GM12874 (cell line): ENCODE measurements around the gene CELF4.

ENCODE experiments used
- TF ChIP-seq, protein P1 (sequence below): IDR thresholded peaks from 2 replicates; pipeline ENCODE4 v1.5.1; 2011; ENCODE audit warnings: low read depth, mild to moderate bottlenecking, control low read depth, low read length, moderate library complexity; ENCODE audit not compliant: insufficient read depth

The CELF4 gene

DNA sequence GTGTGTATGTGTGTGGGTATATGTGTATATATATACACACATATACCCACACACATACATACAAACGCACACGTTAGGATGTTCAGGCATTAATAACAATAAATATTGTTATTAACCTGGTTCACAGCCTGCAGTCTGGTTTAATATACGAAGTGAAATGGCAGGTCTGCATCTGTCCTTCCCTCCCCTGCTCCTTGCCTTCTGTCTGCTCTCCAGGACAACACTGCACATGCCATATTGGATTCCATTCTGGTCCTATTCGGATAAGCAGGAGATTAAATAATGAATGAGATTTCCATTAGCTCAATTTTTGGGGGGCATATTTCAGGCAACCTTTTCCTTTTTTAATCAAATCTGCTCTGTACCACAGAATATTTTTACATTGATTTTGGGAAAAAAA is 158.0 kb downstream of the CELF4 start:
- TF ChIP-seq, protein P1, sequence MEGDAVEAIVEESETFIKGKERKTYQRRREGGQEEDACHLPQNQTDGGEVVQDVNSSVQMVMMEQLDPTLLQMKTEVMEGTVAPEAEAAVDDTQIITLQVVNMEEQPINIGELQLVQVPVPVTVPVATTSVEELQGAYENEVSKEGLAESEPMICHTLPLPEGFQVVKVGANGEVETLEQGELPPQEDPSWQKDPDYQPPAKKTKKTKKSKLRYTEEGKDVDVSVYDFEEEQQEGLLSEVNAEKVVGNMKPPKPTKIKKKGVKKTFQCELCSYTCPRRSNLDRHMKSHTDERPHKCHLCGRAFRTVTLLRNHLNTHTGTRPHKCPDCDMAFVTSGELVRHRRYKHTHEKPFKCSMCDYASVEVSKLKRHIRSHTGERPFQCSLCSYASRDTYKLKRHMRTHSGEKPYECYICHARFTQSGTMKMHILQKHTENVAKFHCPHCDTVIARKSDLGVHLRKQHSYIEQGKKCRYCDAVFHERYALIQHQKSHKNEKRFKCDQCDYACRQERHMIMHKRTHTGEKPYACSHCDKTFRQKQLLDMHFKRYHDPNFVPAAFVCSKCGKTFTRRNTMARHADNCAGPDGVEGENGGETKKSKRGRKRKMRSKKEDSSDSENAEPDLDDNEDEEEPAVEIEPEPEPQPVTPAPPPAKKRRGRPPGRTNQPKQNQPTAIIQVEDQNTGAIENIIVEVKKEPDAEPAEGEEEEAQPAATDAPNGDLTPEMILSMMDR: no peak

DNA sequence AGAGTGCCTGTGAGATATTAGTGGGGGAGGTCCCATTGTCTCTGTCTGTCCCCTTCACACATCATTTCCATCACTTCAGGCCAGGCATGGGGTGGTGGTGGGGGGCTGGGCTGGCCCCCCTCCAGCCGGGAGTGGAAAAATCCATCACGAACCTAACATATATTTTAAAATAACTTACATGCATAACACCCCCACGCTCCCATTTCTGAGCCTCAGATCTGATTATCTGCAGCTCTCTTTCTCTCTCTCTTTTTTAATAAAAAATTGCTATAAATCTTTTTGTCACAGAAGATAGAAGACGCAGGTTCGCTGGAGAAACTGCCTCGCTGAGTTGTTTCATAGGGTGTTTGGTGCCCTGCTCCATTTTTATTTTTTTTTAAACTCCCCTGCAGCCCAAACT is 159.8 kb downstream of the CELF4 start:
- TF ChIP-seq, protein P1: no peak

DNA sequence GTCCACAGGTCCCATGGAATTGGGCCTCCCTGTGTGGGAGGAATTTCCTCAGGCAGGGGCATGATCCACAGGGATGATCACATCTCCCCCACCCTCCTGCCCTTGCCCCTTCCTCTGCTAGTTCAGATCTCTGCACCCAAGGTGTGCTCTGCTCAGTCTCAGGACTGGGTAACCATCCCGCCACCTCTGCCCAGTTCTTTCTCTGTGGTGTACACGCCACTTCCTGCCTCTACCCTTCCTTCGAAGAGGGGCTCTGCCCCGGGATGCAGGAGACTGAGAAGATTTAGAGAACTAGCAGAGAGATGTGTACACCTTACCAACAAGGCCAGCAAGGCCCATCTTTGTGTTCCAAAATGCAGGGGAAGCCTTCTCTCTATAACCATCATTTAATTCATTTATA is 160.4 kb downstream of the CELF4 start:
- TF ChIP-seq, protein P1: no peak

DNA sequence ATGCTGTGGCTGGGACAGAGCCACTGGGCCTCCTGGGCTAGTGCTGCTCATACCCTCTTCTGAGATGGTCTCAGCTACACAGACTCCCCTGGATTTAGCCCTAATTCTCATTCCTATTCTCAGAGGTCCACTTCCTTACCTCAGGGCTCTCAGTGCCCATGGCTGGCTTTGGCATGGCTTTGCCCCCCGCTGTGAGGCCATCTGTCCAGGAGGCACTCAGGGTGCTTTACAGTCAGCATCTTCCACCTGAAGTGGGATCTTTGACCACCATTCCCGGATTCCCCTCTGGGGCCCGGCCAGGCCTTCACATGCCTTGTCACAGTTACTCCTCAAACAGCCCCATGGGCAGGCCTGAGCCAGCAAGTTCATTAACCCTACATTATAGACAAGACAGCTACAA is 161.8 kb downstream of the CELF4 start:
- TF ChIP-seq, protein P1: no peak

DNA sequence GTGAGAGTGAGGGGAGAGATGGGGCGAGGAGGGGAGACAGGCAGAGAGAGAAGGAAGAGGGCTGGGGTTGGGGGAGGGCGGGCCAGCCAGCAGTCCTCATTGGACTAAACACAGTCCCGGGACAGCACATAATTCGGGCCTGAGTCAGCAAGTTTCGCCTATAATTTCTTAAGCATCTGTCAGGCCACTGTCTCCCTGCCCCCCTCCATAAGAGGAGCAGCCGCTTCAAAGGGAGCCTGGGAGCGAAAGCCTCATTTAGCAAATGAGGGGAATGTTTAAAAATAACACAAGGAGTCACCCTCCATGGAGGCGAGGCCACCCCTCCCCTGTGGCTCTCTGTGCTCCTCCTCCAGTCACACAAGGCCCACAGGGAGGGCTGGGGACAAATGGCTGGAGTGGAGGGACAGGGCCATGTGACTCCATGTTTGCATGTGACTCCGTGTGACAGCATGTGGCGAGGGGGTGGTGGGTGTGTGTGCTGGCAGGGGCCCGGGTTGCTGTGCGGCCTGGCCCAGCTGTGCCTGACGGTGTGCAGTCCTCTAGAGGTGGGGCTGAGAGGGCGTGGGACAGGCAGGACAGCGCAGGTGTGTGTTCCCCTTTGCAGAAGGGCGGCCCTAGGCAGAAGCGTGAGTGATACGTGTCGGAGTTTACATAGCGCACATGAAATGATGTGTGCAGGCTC is 162.4 kb downstream of the CELF4 start:
- TF ChIP-seq, protein P1: no peak

DNA sequence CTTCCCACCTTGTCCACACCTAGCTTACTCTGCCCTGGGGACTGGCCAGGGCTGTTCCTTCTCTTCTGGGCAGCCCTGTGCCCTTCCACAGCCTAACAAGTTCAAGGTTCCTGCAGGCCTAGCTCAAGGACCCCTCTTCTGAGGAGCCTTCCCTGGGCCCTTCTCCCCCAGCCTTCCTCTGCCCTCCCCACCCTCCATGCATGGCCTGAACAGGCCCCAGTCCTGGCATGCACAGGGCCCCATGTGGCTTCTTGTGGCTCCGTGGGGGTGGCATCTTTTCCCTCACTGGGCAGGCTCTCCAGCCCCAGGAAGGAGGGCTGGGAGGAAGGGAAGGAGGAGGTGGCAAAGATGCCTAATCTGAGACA is 162.9 kb downstream of the CELF4 start:
- TF ChIP-seq, protein P1: no peak

DNA sequence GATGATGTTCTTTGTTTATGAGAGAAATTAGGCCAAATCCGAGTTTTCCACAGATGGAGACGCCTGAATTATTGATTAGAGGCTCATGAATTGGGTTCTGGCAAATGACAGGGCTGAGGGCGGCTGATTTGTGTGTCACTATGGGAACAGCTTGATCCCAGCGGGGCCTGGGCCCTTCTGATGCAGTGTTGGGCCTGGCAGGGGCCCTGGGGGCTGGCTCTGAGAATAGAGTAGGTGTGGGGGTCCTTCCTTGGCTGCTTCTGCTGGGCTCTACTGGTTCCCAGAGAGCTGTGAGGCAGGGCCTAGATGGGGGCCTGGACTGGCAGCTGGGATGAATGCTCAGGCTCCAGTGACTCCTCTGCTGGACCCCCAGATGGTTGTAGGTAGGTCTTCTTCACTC is 164.8 kb downstream of the CELF4 start:
- TF ChIP-seq, protein P1: no peak
